ENCODE results near the gene TUBGCP3.

GRCh38 chr13:112580912-112581311, 7.0 kb downstream of the TUBGCP3 start:
- no peak for TF ChIP-seq CTCF (conservative IDR thresholded peaks at IDR 0.05 in 1 of 2, IDR thresholded peaks at IDR 0.05 in 1 of 2; ENCODE audit: extremely low read depth in 1 of 2, insufficient read depth in 1 of 2, low read depth in 1 of 2, low read length in 2 of 2)
- TF ChIP-seq EZH2 (IDR thresholded peaks at IDR 0.05; ENCODE audit: borderline replicate concordance, low read length), result no peak
